CD4-positive, alpha-beta T cell (primary cell): Measurements from ENCODE around the gene TNIP2. TPM values are rescaled to one million over a fixed set of nuclear protein-coding genes. Genes with fewer than 3 reads are reported as not detected.

Experiments
- ATAC-seq: fragments of 200-7000 bp; cut with Tn5 transposase; one replicate; pipeline ENCODE4 v1.10.0; 2022; ENCODE audit warnings: mild to moderate bottlenecking; ENCODE audit not compliant: poor library complexity
- CTCF ChIA-PET: fragments of 350-600 bp; sonication (Branson Sonifier 250); formaldehyde crosslinking; loops from one replicate; lab custom pipeline; 2021; ENCODE audit warnings: antibody characterized with exemption, inconsistent platforms; lab: Charles Lee
- POLR2A ChIA-PET: fragments of 350-600 bp; sonication (Branson Sonifier 250); formaldehyde crosslinking; loops from one replicate; lab custom pipeline; 2021; ENCODE audit warnings: antibody characterized with exemption, inconsistent platforms; lab: Charles Lee
- DNase-seq, 14 experiments: peaks; one replicate each; pipeline ENCODE4 v3.0.0-alpha.2; 2013 to 2020; ENCODE audit warnings: mixed read lengths in 2 of 14
- H3K27ac ChIP-seq, 2 donors: one replicate each; pipeline versions ENCODE4 v1.5.1 to v1.7.0; 2013; ENCODE audit warnings: low read length in 2 of 2, low read depth in 1 of 2, mild to moderate bottlenecking in 1 of 2
- H3K27me3 ChIP-seq, 2 experiments: 1 replicate in 1 of 2; 2 replicates in 1 of 2; pipeline versions ENCODE4 v1.6.1 to v1.7.0; 2013; ENCODE audit warnings: low read length in 2 of 2, control low read depth in 1 of 2, mild to moderate bottlenecking in 1 of 2, moderate library complexity in 1 of 2; ENCODE audit not compliant: insufficient read depth in 2 of 2, control insufficient read depth in 1 of 2
- H3K36me3 ChIP-seq: one replicate; pipeline ENCODE4 v1.6.1; 2013; ENCODE audit warnings: low read length, control low read depth; ENCODE audit not compliant: insufficient read depth
- H3K4me1 ChIP-seq: one replicate; pipeline ENCODE4 v1.6.1; 2013; ENCODE audit warnings: low read length, control low read depth; ENCODE audit not compliant: insufficient read depth
- H3K4me3 ChIP-seq: one replicate; pipeline ENCODE4 v1.5.1; 2013; ENCODE audit warnings: mild to moderate bottlenecking, low read length, moderate library complexity
- H3K9me3 ChIP-seq, 2 experiments: 1 replicate in 1 of 2; 2 replicates in 1 of 2; pipeline versions ENCODE4 v1.6.1 to v1.7.0; 2013; ENCODE audit warnings: low read length in 2 of 2, mild to moderate bottlenecking in 2 of 2, control low read depth in 1 of 2, moderate library complexity in 1 of 2; ENCODE audit not compliant: control insufficient read depth in 1 of 2, insufficient read depth in 1 of 2
- H3K27ac Mint-ChIP-seq: one replicate; pipeline ENCODE4 v1.8.0; 2020; ENCODE audit warnings: mixed read lengths
- H3K27me3 Mint-ChIP-seq: one replicate; pipeline ENCODE4 v1.8.0; 2021; ENCODE audit warnings: mixed read lengths
- H3K36me3 Mint-ChIP-seq: one replicate; pipeline ENCODE4 v1.8.0; 2021; ENCODE audit warnings: low read depth, mixed read lengths
- H3K4me1 Mint-ChIP-seq: one replicate; pipeline ENCODE4 v1.8.0; 2021; ENCODE audit warnings: low read depth, mixed read lengths
- H3K4me3 Mint-ChIP-seq: one replicate; pipeline ENCODE4 v1.8.0; 2020; ENCODE audit warnings: mild to moderate bottlenecking, mixed read lengths
- H3K9me3 Mint-ChIP-seq: one replicate; pipeline ENCODE4 v1.8.0; 2020; ENCODE audit warnings: mixed read lengths
- intact Hi-C, 2 experiments: fragments of 100-400 bp; cut with DNase I in 1 of 2; cut with micrococcal nuclease in 1 of 2; formaldehyde crosslinking; loops; one replicate each; pipeline versions ENCODE4 v1.15.1 to v1.9.0; 2023 to 2025; cut with DNase I, micrococcal nuclease
- total RNA-seq, 174 experiments: library from RNA in 2 of 174; stranded (reverse) in 2 of 174; gene quantifications; one replicate each; pipeline ENCODE4 v1.2.3 and lab custom pipeline; 2021 to 2026
- TF ChIP-seq, protein P1 (sequence below): fragments of 200-600 bp; IDR thresholded peaks from one replicate; pipeline ENCODE4 v1.8.0; 2022; ENCODE audit warnings: antibody characterized with exemption, mild to moderate bottlenecking

Gene TNIP2
- total RNA-seq, 2 experiments from 2014 or later = 43.8 to 49.1 TPM

DNA sequence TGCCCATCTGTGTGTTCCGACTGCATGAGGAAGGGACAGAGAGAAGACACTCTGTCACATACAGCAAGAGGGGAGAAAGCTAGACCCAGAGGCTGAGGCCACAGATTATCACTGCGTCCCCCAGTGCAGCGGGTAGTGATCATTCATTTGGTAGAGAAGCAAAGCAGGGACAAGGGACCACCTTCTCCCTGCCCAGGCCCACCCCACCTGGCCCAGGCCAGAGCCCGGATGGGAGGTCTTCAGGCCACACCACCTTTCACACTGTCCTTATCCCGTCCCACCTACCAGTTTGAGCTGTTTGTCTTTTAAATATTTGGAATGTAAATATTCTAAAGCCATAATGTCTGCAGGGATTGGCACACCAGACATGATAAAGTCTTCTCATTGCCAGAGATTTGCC, 10.6 kb downstream of the TNIP2 start:
- TF ChIP-seq, protein P1, sequence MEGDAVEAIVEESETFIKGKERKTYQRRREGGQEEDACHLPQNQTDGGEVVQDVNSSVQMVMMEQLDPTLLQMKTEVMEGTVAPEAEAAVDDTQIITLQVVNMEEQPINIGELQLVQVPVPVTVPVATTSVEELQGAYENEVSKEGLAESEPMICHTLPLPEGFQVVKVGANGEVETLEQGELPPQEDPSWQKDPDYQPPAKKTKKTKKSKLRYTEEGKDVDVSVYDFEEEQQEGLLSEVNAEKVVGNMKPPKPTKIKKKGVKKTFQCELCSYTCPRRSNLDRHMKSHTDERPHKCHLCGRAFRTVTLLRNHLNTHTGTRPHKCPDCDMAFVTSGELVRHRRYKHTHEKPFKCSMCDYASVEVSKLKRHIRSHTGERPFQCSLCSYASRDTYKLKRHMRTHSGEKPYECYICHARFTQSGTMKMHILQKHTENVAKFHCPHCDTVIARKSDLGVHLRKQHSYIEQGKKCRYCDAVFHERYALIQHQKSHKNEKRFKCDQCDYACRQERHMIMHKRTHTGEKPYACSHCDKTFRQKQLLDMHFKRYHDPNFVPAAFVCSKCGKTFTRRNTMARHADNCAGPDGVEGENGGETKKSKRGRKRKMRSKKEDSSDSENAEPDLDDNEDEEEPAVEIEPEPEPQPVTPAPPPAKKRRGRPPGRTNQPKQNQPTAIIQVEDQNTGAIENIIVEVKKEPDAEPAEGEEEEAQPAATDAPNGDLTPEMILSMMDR = no peak
- ChIA-PET POLR2A (interaction anchor here (1.5 kb wide), 1 partner anchor 10 kb away, joined by 3 read pairs; no protein-coding TSS in a partner anchor), CTCF (interaction anchor here (1.6 kb wide), 1 partner anchor 12 kb away, joined by 5 read pairs; no protein-coding TSS in a partner anchor)
- Histone ChIP-seq H3K27ac (peak overlapping the region; percentile 68 to 92), H3K4me3 (no peak overlapping the region), H3K27me3 (no peaks in the 10 kb centered on the region), H3K9me3 (no peaks in the 10 kb centered on the region), H3K4me1 (peaks cover 31% of the 10 kb centered on the region), H3K36me3 (peaks cover 63% of the 10 kb centered on the region)
- intact Hi-C loops = no loop called here
- Mint-ChIP-seq H3K27me3 (no peaks in the 10 kb centered on the region), H3K36me3 (peaks cover 68% of the 10 kb centered on the region), H3K4me3 (no peak overlapping the region), H3K27ac (peak overlapping the region; percentile 91), H3K9me3 (no peaks in the 10 kb centered on the region), H3K4me1 (peaks cover 21% of the 10 kb centered on the region)
- ATAC-seq = no peak
- DNase-seq = no peak

DNA sequence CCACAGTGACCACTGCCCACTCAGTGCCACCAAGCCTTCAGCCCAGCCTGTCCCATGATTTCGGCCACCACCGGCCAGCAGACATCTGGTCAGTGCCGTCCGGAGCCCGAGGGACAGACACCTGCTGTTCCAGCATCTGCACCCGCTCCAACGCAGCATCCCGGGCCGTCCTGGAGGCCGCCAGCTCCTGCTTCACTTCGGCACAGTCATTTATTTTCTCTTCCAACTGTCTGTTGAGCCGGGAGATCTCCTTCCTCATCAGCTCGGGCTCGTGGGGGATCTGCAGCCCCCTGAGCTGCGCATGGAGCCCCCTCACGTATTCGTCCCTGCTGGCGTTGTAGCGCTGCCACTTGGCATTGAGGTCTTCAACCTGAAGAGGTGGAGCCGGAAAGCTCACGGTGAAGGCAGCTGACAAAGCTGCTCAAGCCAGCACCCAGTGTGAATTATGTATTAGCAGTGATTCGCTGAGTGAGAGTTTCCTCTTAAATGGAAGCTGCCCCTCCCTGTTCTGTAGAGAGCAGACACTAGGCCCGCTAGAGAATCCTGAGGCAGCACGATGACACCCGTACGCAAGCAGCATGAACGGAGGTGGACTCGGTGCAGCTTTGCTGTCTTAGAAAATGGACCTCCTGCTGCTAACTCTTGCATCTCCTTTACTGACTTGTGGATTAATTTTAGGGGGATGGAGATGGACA, 11.4 kb downstream of the TNIP2 start:
- intact Hi-C loops = no loop called here
- no peak overlapping the region for H3K4me3 Mint-ChIP-seq
- H3K9me3 ChIP-seq = no peaks in the 10 kb centered on the region
- no peaks in the 10 kb centered on the region for H3K27me3 ChIP-seq
- POLR2A ChIA-PET = no interaction called here
- no peak for ATAC-seq
- H3K4me1 ChIP-seq = peaks cover 31% of the 10 kb centered on the region
- CTCF ChIA-PET = interaction anchor here (1.6 kb wide), 1 partner anchor 11 kb away, joined by 5 read pairs; no protein-coding TSS in a partner anchor
- peaks cover 21% of the 10 kb centered on the region for H3K4me1 Mint-ChIP-seq
- no peaks in the 10 kb centered on the region for H3K27me3 Mint-ChIP-seq
- TF ChIP-seq, protein P1 = no peak
- H3K36me3 ChIP-seq = peaks cover 57% of the 10 kb centered on the region
- peak overlapping the region; percentile 91 for H3K27ac Mint-ChIP-seq
- H3K36me3 Mint-ChIP-seq = peaks cover 68% of the 10 kb centered on the region
- no peaks in the 10 kb centered on the region for H3K9me3 Mint-ChIP-seq
- peak overlapping the region in 1 of 2 donors; percentile 68 for H3K27ac ChIP-seq
- no peak for DNase-seq
- no peak overlapping the region for H3K4me3 ChIP-seq

DNA sequence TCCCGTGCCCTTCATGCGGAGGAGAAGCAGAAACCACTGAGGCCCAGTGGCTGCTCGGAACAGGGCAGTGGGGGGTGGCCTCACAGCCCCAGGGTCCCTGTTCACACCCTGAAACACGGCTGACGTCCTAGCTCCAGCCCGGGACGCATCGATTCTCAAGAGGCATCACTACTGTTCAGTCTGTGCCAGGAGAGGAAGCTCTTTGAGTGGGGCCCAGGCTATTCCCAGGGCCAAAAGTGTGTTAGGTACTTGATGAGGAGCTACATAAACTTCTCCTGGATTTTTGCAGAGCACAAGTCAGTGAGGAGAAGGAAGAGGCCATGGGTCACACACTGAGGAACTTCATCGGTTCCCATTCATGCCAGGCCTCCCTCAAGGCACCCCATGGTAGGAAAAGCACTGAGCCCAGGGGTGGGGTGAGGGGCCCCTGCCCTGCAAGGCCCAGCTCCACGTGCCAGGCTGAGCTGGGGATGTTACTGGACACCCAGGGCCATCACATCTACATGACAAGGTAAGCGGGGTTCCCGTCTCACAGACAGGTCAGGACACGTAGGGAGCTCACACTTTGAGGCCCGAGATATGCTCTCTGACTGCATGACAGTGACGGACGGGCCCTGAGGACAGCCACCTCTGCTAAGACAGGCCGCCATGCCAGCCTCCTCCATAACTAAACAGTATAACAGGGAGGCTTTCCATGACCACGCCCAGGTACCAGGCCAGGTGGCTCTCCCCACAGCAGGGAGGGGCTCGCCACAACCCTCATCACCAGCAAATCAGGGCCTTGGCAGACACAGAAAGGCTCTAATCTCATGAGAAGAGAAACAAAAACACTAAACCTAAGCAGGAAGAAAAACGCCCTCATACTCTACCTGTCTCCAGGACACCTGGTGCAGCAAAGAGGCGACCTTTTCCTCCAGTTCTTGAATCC, 12.4 kb downstream of the TNIP2 start:
- H3K27me3 ChIP-seq = no peaks in the 10 kb centered on the region
- peak overlapping the region; percentile 91 for H3K27ac Mint-ChIP-seq
- peaks cover 68% of the 10 kb centered on the region for H3K36me3 Mint-ChIP-seq
- H3K9me3 Mint-ChIP-seq = no peaks in the 10 kb centered on the region
- intact Hi-C loops = no loop called here
- no peaks in the 10 kb centered on the region for H3K27me3 Mint-ChIP-seq
- H3K4me1 Mint-ChIP-seq = peaks cover 21% of the 10 kb centered on the region
- ChIA-PET CTCF (no interaction called here), POLR2A (no interaction called here)
- H3K9me3 ChIP-seq = no peaks in the 10 kb centered on the region
- H3K4me3 ChIP-seq = no peak overlapping the region
- H3K4me1 ChIP-seq = peaks cover 31% of the 10 kb centered on the region
- peaks cover 57% of the 10 kb centered on the region for H3K36me3 ChIP-seq
- DNase-seq (no peak), ATAC-seq (no peak)
- H3K4me3 Mint-ChIP-seq = no peak overlapping the region
- H3K27ac ChIP-seq = peak overlapping the region in 1 of 2 donors; percentile 5
- TF ChIP-seq, protein P1 = no peak
